ENCODE results near the gene CCDC47.

The CCDC47 gene

DNA sequence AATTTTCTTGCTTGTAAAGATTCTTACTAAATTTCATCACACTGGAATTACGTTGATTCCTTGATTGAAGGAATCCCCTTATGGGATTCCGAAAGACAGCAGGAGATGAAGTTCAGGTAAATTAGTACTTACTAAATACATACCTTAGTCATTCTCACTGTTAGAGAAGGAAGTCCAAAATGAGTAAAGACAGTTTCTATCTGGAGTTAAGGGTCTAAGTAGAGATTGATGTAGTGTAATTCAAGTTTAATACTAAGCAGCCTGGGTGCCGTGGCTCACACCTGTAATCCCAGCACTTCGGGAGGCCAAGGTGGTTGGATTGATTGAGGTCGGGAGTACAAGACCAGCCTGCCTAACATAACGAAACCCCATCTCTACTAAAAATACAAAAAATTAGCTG lies 10.1 kb upstream of the CCDC47 start:
- DNase-seq (ENCODE audit: low spot score), result no peak

- no peak for DNase-seq (ENCODE audit: low spot score)
These were observed 7.5 kb upstream of the CCDC47 start for GRCh38 chr17:63780928-63781327.

- DNase-seq (ENCODE audit: low spot score), result peak; percentile 25
These were observed 7.1 kb upstream of the CCDC47 start for GRCh38 chr17:63780507-63780906.

GRCh38 chr17:63775420-63775819 lies 2.0 kb upstream of the CCDC47 start:
- DNase-seq (ENCODE audit: low spot score), result no peak

DNA sequence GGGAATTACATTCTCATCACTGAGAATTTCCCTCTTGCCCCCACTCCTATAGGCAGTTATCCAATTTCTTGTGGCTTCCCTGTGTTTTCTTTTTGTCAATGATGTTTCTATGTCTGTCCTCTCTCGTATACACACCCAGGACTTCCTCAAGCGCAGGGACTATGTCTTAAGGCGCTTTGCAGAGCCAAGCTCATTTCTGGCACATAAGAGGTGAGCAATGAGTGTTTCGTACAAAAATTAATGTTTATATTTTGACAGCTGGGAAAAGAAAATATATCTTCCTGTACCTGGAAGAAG lies 1.5 kb upstream of the CCDC47 start:
- DNase-seq (ENCODE audit: low spot score), result no peak

DNA sequence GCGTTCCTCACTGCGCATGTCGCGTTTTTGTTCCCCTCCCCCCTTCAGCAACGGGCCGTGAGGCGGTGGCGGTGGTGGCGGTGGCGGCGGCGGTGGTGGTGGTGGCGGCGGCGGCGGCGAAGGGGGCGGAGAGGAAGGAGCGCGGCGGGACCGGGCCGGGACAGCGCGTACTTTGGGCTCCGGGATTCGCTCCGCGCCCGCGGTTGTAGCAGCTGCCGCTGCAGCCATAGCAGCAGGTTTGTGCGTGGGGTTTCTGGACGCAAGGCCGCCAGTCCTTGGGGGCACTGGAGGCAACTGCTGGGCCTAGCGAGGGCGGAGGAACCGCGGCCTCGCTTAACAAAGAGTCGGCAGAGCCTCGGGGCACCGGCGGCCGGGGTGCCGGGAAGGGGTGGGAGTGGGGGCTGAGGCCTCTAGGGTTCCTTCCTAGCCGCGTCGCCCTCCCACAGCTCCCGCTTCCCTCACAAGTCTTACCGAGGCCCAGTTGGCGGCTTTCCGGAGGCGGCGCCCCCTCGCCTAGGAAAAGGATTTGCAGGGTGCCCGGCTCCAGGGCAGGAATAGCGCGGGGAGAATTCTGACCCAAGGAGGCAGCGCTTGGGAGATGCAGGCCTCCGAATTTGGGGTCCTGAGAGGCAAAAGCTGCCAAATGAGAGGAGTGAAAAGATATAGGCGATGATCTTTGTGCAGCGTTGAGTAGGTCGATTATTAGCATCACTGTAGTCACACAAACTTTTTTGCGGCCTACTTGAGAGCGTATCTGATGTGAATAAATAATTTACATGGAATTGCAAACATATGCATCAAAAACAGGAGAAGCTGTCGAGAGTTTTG lies 958 bp upstream of the CCDC47 start, which contains the start of gene DDX42:
DDX42 (plus strand) TSS at position 30 of the 828 bp plus-strand sequence. CDS start 12,880 bp downstream, outside the sequence.
- peak; percentile 56 for DNase-seq (ENCODE audit: low spot score)

DNA sequence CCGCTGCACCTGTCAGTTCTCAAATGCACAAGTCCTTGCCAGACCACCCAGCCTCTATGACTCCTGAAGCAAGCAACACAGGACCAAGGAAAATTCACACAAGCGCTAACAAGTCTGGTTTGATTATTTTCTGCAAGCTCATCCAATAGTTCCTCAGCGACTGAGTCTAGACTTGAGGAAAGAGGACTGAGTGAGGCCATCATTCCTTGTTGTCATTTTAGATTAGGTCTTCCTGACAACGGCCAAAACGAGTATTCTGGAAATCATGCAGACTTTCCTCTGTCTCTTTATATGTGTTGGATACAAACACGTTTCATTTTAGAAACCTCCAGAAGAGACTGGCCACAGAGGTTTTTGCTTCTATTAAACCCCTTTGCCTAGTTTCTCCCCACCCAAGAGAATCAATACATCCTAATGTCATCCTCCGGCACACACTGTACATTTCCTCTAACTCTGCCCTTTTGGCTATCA lies 561 bp downstream of the CCDC47 start:
- no peak for DNase-seq (ENCODE audit: low spot score)

GRCh38 chr17:63768433-63768832 lies 5.0 kb downstream of the CCDC47 start:
- DNase-seq (ENCODE audit: low spot score), result no peak

GRCh38 chr17:63766754-63767153 lies 6.6 kb downstream of the CCDC47 start:
- DNase-seq (ENCODE audit: low spot score), result no peak

GRCh38 chr17:63764716-63765115 lies 8.7 kb downstream of the CCDC47 start:
- no peak for DNase-seq (ENCODE audit: low spot score)

- DNase-seq (ENCODE audit: low spot score), result no peak
These were observed 11.0 kb downstream of the CCDC47 start for GRCh38 chr17:63762161-63763078.

DNA sequence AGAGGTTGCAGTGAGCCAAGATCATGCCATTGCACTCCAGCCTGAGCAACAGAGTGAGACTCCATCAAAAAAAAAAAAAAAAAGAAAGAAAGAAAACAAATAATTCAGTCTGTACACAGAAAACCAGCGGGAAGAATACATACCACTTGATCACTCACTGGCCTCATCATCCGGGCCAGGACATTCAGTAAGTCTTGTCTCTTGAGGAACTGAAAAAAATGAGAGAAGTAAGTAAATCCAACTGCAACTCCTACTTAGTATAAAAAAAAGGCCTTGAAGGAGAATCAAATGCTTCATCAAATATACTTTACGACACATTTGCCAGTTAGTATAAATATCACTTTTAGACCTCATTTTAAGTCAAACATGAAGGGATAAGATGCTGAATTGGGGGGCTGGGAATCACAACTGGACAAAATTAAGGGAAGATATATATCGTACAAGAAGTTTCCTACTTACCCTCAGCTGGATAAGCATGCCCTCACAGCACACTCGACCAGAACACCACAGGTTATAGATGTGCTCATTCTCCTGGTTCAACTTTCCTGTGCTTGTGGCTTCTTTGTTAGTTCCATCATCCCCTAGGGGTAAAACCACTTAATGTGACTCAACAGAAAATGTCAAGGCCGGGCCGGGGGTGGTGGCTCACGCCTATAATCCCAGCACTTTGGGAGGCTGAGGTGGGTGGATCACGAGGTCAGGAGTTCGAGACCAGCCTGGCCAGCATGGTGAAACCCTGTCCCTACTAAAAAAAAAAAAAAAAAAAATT lies 12.4 kb downstream of the CCDC47 start:
- DNase-seq (ENCODE audit: low spot score), result no peak

DNA sequence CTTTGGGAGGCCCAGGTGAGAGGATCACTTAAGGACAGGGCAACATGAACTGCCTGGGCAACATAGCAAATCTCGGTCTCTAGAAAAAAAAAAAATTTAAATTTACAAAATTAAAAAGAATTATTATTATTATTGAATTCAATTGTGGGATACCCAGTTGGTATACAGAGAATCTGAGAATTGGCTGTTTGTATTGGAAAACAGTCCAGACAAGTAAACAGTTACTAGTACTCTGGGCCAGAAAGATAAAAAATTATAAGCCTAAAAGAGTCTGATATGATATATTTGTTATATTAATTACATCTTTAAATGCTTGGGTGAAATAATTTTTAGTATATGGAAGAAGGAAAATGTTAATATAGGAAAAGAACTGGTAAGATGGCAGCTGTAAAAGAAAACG lies 15.0 kb downstream of the CCDC47 start:
- DNase-seq (ENCODE audit: low spot score), result no peak

GRCh38 chr17:63754046-63754445 lies 19.4 kb downstream of the CCDC47 start:
- DNase-seq (ENCODE audit: low spot score), result no peak

GRCh38 chr17:63753215-63753614 lies 20.2 kb downstream of the CCDC47 start:
- no peak for DNase-seq (ENCODE audit: low spot score)

DNA sequence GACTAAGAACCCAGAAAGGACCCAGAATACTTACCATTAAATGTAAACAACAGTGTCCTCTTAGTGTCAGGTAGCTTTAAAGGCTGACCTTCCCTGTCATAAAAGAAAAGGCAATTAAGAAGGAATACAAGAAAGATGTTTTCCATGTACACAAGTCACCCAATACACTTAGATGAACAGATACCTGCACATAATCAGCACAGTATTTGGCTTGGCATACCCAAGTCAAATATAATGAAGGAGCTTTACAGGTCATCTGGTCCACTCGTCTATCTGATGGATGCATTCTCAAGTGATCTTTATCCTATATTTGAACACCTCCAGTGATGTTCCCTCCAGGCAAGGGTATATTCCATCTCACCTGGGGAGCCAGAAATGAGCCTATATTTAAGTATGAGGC lies 20.7 kb downstream of the CCDC47 start:
- DNase-seq (ENCODE audit: low spot score), result no peak

DNA sequence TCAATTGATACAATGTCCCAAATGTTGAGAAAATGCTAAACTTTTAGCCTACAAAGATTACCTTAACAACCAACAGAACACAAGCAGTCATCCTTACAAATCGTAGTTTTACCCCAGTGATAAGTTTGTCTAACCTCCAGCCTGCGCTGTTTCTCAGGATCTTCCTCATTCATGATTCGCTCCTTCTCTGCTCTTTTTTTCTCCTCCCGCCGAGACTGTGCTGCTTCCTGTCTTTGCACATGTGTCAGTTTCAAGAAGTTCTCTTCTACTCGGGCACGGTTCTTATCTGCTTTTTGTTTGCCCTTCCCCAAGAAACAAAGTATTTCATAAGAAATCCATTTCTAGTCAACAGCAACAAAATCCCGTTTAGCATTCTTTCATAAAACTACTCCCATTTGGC lies 21.6 kb downstream of the CCDC47 start:
- DNase-seq (ENCODE audit: low spot score), result no peak

GRCh38 chr17:63741408-63742173 lies 31.8 kb downstream of the CCDC47 start, which contains the start of gene STRADA:
Gene STRADA (minus strand): TSS chr17:63741799. CDS start chr17:63728369, 13,430 bp downstream.
- peak; percentile 99 for DNase-seq (ENCODE audit: low spot score)

GRCh38 chr17:63741143-63741407 lies 32.3 kb downstream of the CCDC47 start:
- peak; percentile 6 for DNase-seq (ENCODE audit: low spot score)

- peak; percentile 13 for DNase-seq (ENCODE audit: low spot score)
These were observed 32.8 kb downstream of the CCDC47 start for GRCh38 chr17:63740464-63741142.

GRCh38 chr17:63735691-63736090 lies 37.7 kb downstream of the CCDC47 start:
- no peak for DNase-seq (ENCODE audit: low spot score)
